ENCODE data around the gene GPR25. TPM values are rescaled to one million over a fixed set of nuclear protein-coding genes. Genes with fewer than 3 reads are reported as not detected.

Gene GPR25
- total RNA-seq, 1 experiment from 2014 or later, result not detected

DNA sequence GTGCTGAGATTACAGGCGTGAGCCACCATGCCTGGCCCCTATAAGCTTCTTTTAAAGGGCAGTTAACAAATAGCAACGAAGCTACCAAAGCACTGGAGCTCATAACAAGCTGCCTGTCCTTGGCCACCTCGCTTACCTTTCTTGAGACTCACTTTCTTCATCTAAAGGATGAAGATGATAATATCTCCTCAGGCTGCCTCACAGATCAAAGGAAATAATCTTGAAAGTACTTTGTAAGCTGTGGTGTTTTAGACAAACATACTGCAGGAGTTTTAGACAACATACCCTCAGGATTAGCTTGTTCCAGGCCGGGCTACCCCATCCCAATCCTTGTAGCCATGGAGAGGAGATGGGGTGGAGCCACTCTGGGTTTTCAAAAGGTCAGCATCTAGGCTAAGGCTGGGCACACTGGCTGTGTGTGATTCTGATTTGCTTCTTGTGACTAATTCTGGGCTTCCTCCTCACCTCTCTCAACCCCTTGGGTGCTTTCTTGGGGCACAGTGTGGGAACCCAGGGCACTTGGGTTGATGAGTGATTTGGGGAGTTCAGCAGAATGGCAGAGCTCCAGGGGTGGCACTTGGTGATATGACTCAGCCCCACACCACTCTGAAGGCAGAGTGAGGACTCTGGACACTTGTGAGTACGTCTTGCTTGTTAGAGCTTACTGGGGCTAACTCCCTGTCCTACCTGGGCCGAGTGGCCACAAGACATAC, 5.2 kb downstream of the GPR25 start:
- no peaks in the 10 kb centered on the region for H3K4me1 Mint-ChIP-seq (ENCODE audit: low read depth, unreplicated experiment)
- H3K36me3 Mint-ChIP-seq (ENCODE audit: insufficient read depth, unreplicated experiment), result no peaks in the 10 kb centered on the region
- CTCF ChIA-PET, result no interaction called here
- no peak for DNase-seq
- TF ChIP-seq, protein P1, sequence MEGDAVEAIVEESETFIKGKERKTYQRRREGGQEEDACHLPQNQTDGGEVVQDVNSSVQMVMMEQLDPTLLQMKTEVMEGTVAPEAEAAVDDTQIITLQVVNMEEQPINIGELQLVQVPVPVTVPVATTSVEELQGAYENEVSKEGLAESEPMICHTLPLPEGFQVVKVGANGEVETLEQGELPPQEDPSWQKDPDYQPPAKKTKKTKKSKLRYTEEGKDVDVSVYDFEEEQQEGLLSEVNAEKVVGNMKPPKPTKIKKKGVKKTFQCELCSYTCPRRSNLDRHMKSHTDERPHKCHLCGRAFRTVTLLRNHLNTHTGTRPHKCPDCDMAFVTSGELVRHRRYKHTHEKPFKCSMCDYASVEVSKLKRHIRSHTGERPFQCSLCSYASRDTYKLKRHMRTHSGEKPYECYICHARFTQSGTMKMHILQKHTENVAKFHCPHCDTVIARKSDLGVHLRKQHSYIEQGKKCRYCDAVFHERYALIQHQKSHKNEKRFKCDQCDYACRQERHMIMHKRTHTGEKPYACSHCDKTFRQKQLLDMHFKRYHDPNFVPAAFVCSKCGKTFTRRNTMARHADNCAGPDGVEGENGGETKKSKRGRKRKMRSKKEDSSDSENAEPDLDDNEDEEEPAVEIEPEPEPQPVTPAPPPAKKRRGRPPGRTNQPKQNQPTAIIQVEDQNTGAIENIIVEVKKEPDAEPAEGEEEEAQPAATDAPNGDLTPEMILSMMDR (IDR thresholded peaks at IDR 0.05; ENCODE audit: unreplicated experiment), result no peak
- no TSS peak for BruUV-seq (replicated peaks)
- no peaks in the 10 kb centered on the region for H3K9me3 Mint-ChIP-seq (ENCODE audit: low read depth, unreplicated experiment)
- H3K4me3 Mint-ChIP-seq (ENCODE audit: low read depth, unreplicated experiment), result no peak overlapping the region
- no peak overlapping the region for H3K27ac Mint-ChIP-seq (ENCODE audit: unreplicated experiment)
- peaks cover 11% of the 10 kb centered on the region for H3K27me3 Mint-ChIP-seq (ENCODE audit: unreplicated experiment)
- intact Hi-C loops (cut with micrococcal nuclease; ENCODE audit: unreplicated experiment), result no loop called here

DNA sequence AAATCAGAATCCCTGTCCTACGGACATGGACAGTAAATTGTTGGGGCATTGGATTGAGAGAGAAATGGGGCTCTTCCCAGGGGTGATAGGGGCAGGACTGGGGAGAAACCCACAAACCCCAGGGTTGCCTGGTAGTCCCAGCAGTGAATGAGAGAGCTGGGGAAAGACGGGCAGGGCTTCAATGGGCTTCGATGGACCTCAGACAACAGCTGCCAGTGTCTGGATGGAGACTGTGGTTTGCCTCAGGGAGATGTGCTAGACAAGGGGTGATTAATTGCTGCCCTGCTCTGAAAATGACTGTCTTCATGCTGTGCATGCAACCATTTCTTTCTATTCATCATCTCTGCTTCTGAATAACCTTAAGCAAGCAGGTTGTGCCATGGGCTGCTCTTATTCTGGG, 7.4 kb downstream of the GPR25 start:
- CTCF ChIA-PET, result interaction anchor here (0.9 kb wide), 1 partner anchor 9 kb away, joined by 3 read pairs; no protein-coding TSS in a partner anchor
- TF ChIP-seq, protein P1 (IDR thresholded peaks at IDR 0.05; ENCODE audit: unreplicated experiment), result no peak
- no peak overlapping the region for H3K27ac Mint-ChIP-seq (ENCODE audit: unreplicated experiment)
- no peaks in the 10 kb centered on the region for H3K9me3 Mint-ChIP-seq (ENCODE audit: low read depth, unreplicated experiment)
- no TSS peak for BruUV-seq (replicated peaks)
- H3K4me1 Mint-ChIP-seq (ENCODE audit: low read depth, unreplicated experiment), result no peaks in the 10 kb centered on the region
- H3K36me3 Mint-ChIP-seq (ENCODE audit: insufficient read depth, unreplicated experiment), result no peaks in the 10 kb centered on the region
- peaks cover 7% of the 10 kb centered on the region for H3K27me3 Mint-ChIP-seq (ENCODE audit: unreplicated experiment)
- no peak overlapping the region for H3K4me3 Mint-ChIP-seq (ENCODE audit: low read depth, unreplicated experiment)
- intact Hi-C loops (cut with micrococcal nuclease; ENCODE audit: unreplicated experiment), result no loop called here
- no peak for DNase-seq

DNA sequence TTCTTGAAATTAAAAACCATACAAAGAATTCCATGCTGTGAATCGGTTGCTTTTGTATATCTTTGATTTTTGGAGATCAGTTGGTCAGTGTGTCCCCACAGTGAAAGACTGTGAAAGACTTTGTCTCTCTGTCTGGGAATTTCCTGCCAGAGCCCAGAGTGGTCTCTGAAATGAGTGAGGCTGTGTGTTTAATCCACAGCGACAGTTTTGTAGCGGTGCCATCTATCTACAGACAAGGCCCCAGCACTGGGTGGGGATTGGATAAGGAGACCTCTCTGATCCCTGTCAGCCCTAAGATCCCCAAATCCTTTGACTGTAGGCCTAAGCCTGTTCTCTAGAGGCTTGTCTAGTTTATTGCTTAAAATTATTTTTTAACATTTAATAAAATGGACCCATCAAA, 10.3 kb downstream of the GPR25 start:
- no peak for DNase-seq
- no TSS peak for BruUV-seq (replicated peaks)
- intact Hi-C loops (cut with micrococcal nuclease; ENCODE audit: unreplicated experiment), result no loop called here
- H3K9me3 Mint-ChIP-seq (ENCODE audit: low read depth, unreplicated experiment), result no peaks in the 10 kb centered on the region
- H3K27ac Mint-ChIP-seq (ENCODE audit: unreplicated experiment), result no peak overlapping the region
- H3K4me1 Mint-ChIP-seq (ENCODE audit: low read depth, unreplicated experiment), result peaks cover 13% of the 10 kb centered on the region
- H3K4me3 Mint-ChIP-seq (ENCODE audit: low read depth, unreplicated experiment), result no peak overlapping the region
- TF ChIP-seq, protein P1 (IDR thresholded peaks at IDR 0.05; ENCODE audit: unreplicated experiment), result no peak
- CTCF ChIA-PET, result no interaction called here
- no peaks in the 10 kb centered on the region for H3K27me3 Mint-ChIP-seq (ENCODE audit: unreplicated experiment)
- H3K36me3 Mint-ChIP-seq (ENCODE audit: insufficient read depth, unreplicated experiment), result no peaks in the 10 kb centered on the region

DNA sequence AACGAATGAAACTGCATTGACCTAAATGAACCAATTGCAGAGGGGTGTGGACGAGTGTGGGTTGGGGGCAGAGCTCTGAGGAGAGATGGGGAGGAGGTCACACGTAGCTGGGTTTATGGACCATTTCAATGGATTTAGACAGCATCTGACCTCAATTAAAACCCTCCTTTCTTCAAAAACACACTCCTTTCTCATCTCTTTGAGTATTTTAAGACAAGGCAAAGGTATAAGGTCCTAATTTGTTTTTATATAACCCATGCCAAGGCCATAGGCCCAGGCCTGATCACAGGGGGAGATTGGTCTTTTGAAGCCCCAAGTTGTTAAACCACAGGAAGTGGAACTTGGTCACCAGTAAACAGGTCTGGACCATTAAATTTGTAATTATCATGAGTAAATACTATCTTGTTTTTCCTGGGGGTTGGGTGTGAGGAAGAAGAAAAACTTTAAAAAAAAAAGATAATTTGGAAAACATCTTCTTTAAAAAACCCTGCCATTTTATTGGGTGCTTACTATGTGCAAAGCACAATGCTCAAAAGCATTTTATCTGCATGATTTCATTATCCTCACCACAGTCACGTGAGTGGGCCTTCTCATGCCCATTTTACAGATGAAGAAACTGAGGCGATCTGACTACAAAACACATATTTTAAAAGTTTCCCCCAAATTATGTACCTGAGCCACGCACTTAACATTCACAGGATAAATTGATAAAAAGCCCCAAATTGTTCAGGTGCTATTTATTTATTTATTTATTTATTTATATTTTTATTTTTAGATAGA, 13.0 kb downstream of the GPR25 start:
- CTCF ChIA-PET, result no interaction called here
- no peak overlapping the region for H3K4me3 Mint-ChIP-seq (ENCODE audit: low read depth, unreplicated experiment)
- BruUV-seq (replicated peaks), result no TSS peak

More for the DNA sequence above, 13.0 kb downstream of the GPR25 start:
- Mint-ChIP-seq H3K36me3 (ENCODE audit: insufficient read depth, unreplicated experiment) (peaks cover 5% of the 10 kb centered on the region), H3K9me3 (ENCODE audit: low read depth, unreplicated experiment) (no peaks in the 10 kb centered on the region), H3K4me1 (ENCODE audit: low read depth, unreplicated experiment) (peaks cover 37% of the 10 kb centered on the region), H3K27me3 (ENCODE audit: unreplicated experiment) (no peaks in the 10 kb centered on the region), H3K27ac (ENCODE audit: unreplicated experiment) (no peak overlapping the region)
- TF ChIP-seq, protein P1 (IDR thresholded peaks at IDR 0.05; ENCODE audit: unreplicated experiment), result no peak
- no peak for DNase-seq
- intact Hi-C loops (cut with micrococcal nuclease; ENCODE audit: unreplicated experiment), result no loop called here

Data from Calu3 (cell line).